Fibroblast of pulmonary artery (primary cell): ENCODE results near the gene RAE1.

Experiments used
- DNase-seq: peaks from one replicate; pipeline ENCODE4 v3.0.0-alpha.2; 2010; ENCODE audit warnings: low read depth
- H3K4me3 ChIP-seq: replicated peaks from 2 replicates; pipeline ENCODE4 v1.5.1; 2011; ENCODE audit warnings: low read depth, mild to moderate bottlenecking, control low read depth, low read length, moderate library complexity
- TF ChIP-seq, protein P1 (sequence below): IDR thresholded peaks from 2 replicates; pipeline ENCODE4 v1.5.1; 2011; ENCODE audit warnings: mild to moderate bottlenecking, control low read depth, low read length, inconsistent platforms; ENCODE audit errors: missing control alignments

The RAE1 gene

DNA sequence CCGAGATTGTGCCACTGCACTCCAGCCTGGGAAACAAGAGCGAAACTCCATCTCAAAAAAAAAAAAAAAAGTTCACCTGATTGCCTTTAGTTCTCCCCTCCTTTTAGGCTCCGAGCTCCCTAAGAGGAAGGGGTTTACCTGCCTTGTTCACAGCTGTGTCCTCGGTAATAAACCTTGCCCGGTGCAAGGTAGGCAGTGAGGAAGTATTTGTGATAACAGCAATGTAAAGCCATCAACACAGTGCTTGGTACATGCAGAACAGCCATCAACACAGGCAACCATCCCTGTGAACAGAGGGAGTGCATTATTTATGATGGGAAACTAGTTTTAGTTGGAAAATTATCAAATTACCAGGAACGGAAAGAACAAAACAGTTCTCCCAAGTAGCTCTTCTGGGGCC, 23.2 kb upstream of the RAE1 start:
- TF ChIP-seq, protein P1, sequence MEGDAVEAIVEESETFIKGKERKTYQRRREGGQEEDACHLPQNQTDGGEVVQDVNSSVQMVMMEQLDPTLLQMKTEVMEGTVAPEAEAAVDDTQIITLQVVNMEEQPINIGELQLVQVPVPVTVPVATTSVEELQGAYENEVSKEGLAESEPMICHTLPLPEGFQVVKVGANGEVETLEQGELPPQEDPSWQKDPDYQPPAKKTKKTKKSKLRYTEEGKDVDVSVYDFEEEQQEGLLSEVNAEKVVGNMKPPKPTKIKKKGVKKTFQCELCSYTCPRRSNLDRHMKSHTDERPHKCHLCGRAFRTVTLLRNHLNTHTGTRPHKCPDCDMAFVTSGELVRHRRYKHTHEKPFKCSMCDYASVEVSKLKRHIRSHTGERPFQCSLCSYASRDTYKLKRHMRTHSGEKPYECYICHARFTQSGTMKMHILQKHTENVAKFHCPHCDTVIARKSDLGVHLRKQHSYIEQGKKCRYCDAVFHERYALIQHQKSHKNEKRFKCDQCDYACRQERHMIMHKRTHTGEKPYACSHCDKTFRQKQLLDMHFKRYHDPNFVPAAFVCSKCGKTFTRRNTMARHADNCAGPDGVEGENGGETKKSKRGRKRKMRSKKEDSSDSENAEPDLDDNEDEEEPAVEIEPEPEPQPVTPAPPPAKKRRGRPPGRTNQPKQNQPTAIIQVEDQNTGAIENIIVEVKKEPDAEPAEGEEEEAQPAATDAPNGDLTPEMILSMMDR = no peak
- no peak overlapping the region for H3K4me3 ChIP-seq
- DNase-seq = no peak

DNA sequence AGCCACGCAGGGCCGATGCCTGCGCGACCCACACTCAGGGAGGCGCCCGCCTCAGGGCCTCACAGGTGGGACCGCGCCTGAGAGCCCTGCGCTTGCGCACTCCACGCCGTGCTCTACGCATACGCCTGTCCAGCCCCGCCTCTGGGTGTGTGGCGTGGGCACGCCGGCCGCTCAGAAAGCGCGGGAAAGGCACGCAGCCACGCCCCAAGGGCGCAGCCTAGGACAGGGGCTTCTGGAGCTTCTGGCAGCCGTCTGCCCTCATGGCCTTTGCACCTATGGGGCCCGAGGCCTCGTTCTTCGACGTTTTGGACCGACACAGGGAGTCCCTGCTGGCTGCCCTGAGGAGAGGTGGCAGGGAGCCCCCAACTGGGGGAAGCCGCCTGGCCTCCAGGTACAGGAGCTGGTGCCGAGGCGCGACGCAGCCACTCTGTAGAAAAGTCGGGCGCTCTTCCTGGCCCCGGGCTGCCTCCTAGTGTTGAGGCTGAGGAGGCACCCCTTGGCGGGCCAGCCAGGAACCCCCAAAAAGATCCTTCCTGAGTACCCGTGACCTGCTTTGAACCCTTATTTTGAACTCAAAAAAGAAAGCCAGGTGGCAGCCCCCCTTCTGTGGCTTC, 21.3 kb upstream of the RAE1 start, which contains the start of gene SPO11:
Gene SPO11, plus strand, starts transcription at position 196 of the 614 bp plus-strand sequence. Its CDS starts 65 bp downstream, at position 261.
- TF ChIP-seq, protein P1 = no peak
- no peak within 1 kb of the TSS for H3K4me3 ChIP-seq
- DNase-seq = no peak

DNA sequence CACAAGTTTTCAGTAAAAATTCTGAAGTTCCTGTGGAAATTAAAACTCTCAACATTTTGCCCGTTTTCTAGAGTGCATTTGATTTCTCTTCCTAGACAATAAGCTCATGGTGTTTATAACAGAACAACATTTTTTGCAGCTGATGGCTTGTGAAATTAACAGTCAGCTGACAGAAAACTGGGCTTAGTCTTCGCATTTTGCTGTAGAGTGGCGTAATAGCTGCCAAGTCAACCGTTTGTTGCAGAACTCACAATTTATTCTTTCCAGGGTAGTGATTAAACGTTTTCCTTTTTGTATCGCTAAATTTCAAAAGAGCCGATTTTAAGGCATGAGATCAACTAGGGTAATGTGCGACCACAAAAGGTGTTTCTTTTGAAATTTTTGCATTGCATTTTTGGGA, 20.1 kb upstream of the RAE1 start:
- TF ChIP-seq, protein P1 = no peak
- no peak overlapping the region for H3K4me3 ChIP-seq
- DNase-seq = peak; percentile 15

DNA sequence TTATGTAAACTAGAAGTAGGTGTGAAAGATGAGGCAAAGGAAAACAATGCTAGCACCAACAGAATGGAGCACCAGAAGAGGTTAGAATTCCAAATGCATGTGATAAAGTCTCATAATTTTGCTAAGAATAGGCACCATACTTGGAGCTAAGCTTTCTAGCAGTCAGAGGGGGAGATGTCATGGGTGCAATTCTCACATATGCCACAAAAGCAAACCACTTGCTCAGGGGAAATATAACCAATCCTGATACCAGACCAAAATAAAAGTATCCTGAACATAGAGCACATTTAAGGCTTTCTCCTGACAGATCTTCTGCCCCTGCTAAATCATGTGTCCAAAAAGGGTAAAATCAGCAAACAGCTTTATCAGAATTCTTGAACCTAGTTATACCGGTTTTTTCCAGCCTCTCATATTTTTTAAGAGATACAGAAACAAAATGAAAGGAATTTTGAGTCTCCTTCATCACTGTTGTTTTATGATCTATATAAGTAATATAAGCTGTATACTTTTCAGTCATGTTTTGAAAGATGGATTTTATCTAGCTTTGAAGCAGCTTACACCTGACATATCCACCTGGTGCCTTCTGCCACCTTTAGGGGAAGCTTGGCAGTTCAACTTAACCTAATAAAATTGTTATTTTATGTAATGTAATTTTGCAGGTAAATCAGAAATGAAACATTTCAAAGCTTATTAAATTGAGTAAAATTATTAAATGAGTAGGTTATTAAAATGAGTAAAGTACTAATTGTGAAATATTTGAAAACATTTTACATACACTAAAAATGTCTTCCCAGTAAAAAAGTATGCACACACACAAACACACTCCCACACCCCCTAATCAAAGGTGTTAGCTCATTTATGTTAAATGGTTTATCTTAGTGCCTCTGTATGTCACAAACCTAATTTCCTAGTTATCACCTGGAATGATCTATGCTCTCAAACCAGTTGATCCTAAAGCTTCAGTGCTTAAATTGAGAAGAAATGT, 18.7 kb upstream of the RAE1 start:
- no peak for DNase-seq
- no peak overlapping the region for H3K4me3 ChIP-seq
- TF ChIP-seq, protein P1 = no peak

DNA sequence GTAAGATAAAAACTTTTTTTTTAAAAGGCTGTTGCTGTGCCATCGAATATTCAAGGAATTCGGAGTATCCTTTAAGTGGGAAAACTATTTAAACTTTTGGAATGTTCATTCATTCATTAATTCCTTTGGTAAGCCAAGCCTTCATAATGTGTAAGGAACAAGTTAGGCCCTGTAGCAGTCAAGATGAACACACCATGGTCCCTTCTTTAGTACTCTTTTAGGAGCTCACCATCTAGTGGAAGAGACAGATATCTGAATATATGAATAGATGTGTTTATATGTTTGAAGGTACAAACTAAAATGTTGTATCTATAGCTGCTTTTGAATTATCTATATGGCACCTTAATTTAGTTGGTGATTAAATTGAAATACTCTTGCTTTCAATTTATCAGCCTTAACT, 15.7 kb upstream of the RAE1 start:
- TF ChIP-seq, protein P1 = no peak
- H3K4me3 ChIP-seq = no peak overlapping the region
- no peak for DNase-seq

DNA sequence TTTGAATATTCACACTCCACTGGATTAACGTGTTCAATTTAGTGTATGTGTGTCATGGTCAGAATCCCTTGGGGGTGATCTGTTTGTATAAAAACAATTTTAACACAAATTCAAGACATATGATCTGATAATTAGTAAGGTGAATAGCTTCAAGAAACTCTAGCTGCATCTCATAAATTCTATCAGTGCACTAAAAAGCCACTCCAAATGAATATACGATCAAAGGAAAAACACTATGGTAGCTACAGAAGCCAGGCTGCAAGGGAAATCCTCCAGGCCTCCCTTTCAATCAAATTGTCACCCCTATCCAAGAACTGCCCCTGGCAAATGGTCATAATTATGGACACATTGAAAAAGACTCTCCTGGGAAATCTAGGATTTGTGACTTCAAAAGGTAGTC, 9.4 kb upstream of the RAE1 start:
- TF ChIP-seq, protein P1 = no peak
- H3K4me3 ChIP-seq = no peak overlapping the region
- no peak for DNase-seq
